GM23338 (cell line): ENCODE data around the gene LTBP3. TPM values are rescaled to one million over a fixed set of nuclear protein-coding genes. Genes with fewer than 3 reads are reported as not detected.

Source experiments
- ATAC-seq: fragments of 200-7000 bp; cut with Tn5 transposase; 3 replicates; pipeline ENCODE4 v1.9.1; 2020
- DNase-seq: peaks from one replicate; pipeline ENCODE4 v3.0.0-alpha.2; 2015; ENCODE audit warnings: low spot score
- H2AFZ ChIP-seq: fragments of 200-600 bp; sonication (generic); 2 replicates; pipeline ENCODE4 v1.8.0; 2016; ENCODE audit warnings: antibody characterized with exemption, mild to moderate bottlenecking, moderate library complexity
- H3F3A ChIP-seq: fragments of 200-600 bp; sonication (generic); replicated peaks from 2 replicates; pipeline ENCODE4 v1.8.0; 2017; ENCODE audit warnings: antibody characterized with exemption, mixed run types, low read depth
- H3K27ac ChIP-seq: fragments of 200-600 bp; sonication (generic); 2 replicates; pipeline ENCODE4 v1.6.1; 2016; ENCODE audit warnings: low read depth
- H3K27me3 ChIP-seq: fragments of 200-600 bp; sonication (generic); 2 replicates; pipeline ENCODE4 v1.8.0; 2016; ENCODE audit warnings: mild to moderate bottlenecking, mixed run types, moderate library complexity; ENCODE audit not compliant: insufficient read depth
- H3K36me3 ChIP-seq: fragments of 200-600 bp; sonication (generic); 2 replicates; pipeline ENCODE4 v1.8.0; 2016; ENCODE audit warnings: mild to moderate bottlenecking; ENCODE audit not compliant: insufficient read depth
- H3K4me1 ChIP-seq: fragments of 200-600 bp; sonication (generic); 2 replicates; pipeline ENCODE4 v1.8.0; 2016; ENCODE audit warnings: mild to moderate bottlenecking, moderate library complexity; ENCODE audit not compliant: insufficient read depth
- H3K4me2 ChIP-seq: fragments of 200-600 bp; sonication (generic); 2 replicates; pipeline ENCODE4 v1.7.1; 2017; ENCODE audit warnings: mixed run types
- H3K4me3 ChIP-seq: fragments of 200-600 bp; sonication (generic); 2 replicates; pipeline ENCODE4 v1.6.1; 2016; ENCODE audit warnings: mixed run types
- H3K79me2 ChIP-seq: fragments of 200-600 bp; sonication (generic); replicated peaks from 2 replicates; pipeline ENCODE4 v1.8.0; 2017; ENCODE audit warnings: mild to moderate bottlenecking; ENCODE audit not compliant: insufficient read depth
- H3K9me2 ChIP-seq: fragments of 200-600 bp; sonication (generic); 2 replicates; pipeline ENCODE4 v1.8.0; 2017; ENCODE audit not compliant: insufficient read depth
- H4K20me1 ChIP-seq: fragments of 200-600 bp; sonication (generic); replicated peaks from 2 replicates; pipeline ENCODE4 v1.8.0; 2017; ENCODE audit warnings: mild to moderate bottlenecking; ENCODE audit not compliant: insufficient read depth
- H3K27ac Mint-ChIP-seq: 2 replicates; pipeline ENCODE4 v1.8.0; 2020; ENCODE audit warnings: inconsistent platforms, mild to moderate bottlenecking, moderate library complexity, mixed read lengths
- H3K27me3 Mint-ChIP-seq: 3 replicates; pipeline ENCODE4 v1.8.0; 2022; ENCODE audit warnings: low read depth, mild to moderate bottlenecking, moderate library complexity, mixed read lengths, inconsistent platforms; ENCODE audit not compliant: insufficient read depth, poor library complexity
- H3K36me3 Mint-ChIP-seq: 3 replicates; pipeline ENCODE4 v1.8.0; 2021; ENCODE audit warnings: low read depth, mild to moderate bottlenecking, inconsistent platforms, moderate library complexity, mixed read lengths
- H3K4me1 Mint-ChIP-seq: 3 replicates; pipeline ENCODE4 v1.8.0; 2020; ENCODE audit warnings: mild to moderate bottlenecking, inconsistent platforms, mixed read lengths
- H3K4me3 Mint-ChIP-seq: 3 replicates; pipeline ENCODE4 v1.8.0; 2021; ENCODE audit warnings: moderate library complexity, mild to moderate bottlenecking, inconsistent platforms, mixed read lengths
- H3K9me3 Mint-ChIP-seq: 3 replicates; pipeline ENCODE4 v1.8.0; 2020; ENCODE audit warnings: moderate library complexity, mild to moderate bottlenecking, inconsistent platforms, mixed read lengths
- CREB1 ChIP-seq: fragments of 250-450 bp; sonication (Bioruptor Pico); IDR thresholded peaks from 2 replicates; pipeline ENCODE4 v1.5.0; 2020; ENCODE audit warnings: low read depth, mild to moderate bottlenecking, moderate library complexity
- CTCF ChIP-seq, 2 experiments: fragments of 200-600 bp in 1 of 2; sonication (generic) in 1 of 2; conservative IDR thresholded peaks; 2 replicates each; pipeline versions ENCODE4 v1.5.1 to v1.6.1; 2016 to 2017; ENCODE audit warnings: antibody characterized with exemption in 2 of 2, low read depth in 2 of 2, mild to moderate bottlenecking in 2 of 2, moderate library complexity in 1 of 2
- EZH2phosphoT487 ChIP-seq: fragments of 200-600 bp; sonication (generic); IDR thresholded peaks from one replicate; pipeline ENCODE4 v1.8.1; 2018; ENCODE audit warnings: antibody characterized with exemption; ENCODE audit not compliant: unreplicated experiment
- POLR2AphosphoS5 ChIP-seq: IDR thresholded peaks from 2 replicates; pipeline ENCODE4 v1.6.1; 2016; ENCODE audit warnings: antibody characterized with exemption, low read depth
- REST ChIP-seq: IDR thresholded peaks from one replicate; pipeline ENCODE4 v1.6.1; 2018; ENCODE audit warnings: antibody characterized with exemption; ENCODE audit not compliant: unreplicated experiment
- STAT1 ChIP-seq: IDR thresholded peaks from one replicate; pipeline ENCODE4 v1.6.1; 2016; ENCODE audit warnings: antibody characterized with exemption; ENCODE audit not compliant: unreplicated experiment
- ZNF114 ChIP-seq: fragments of 250-450 bp; sonication (Bioruptor Pico); IDR thresholded peaks from 2 replicates; pipeline ENCODE4 v1.5.0; 2020; ENCODE audit warnings: mild to moderate bottlenecking, moderate library complexity
- ZNF331 ChIP-seq: fragments of 250-450 bp; sonication (Bioruptor Pico); IDR thresholded peaks from 2 replicates; pipeline ENCODE4 v1.5.0; 2020; ENCODE audit warnings: low read depth, mild to moderate bottlenecking, moderate library complexity
- polyA plus RNA-seq: library from polyadenylated mRNA; unstranded; fragments of >200 nt; fragmentation: Nextera tagmentation; extraction: Ambion mirVana; gene quantifications from 2 replicates; pipeline ENCODE4 v1.2.1, GENCODE V29; 2016
- total RNA-seq: library from RNA; depleted of rRNA; stranded (reverse); fragments of >200 nt; shearing (Covaris generic); gene quantifications from 2 replicates; pipeline ENCODE4 v1.2.3, GENCODE V29; 2014

LTBP3 gene
- total and polyA plus RNA-seq, 2 experiments from 2014 or later: 9.5 to 29.2 TPM

DNA sequence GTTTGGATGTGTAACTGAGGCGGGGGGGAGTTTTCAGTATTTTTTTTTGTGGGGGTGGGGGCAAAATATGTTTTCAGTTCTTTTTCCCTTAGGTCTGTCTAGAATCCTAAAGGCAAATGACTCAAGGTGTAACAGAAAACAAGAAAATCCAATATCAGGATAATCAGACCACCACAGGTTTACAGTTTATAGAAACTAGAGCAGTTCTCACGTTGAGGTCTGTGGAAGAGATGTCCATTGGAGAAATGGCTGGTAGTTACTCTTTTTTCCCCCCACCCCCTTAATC is 57.0 kb downstream of the LTBP3 start:
- no peaks in the 10 kb centered on the region; the same call in 2 of the 3 replicates for H3K36me3 Mint-ChIP-seq
- Histone ChIP-seq H4K20me1 (peaks cover 57% of the 10 kb centered on the region), H3K79me2 (peaks cover 81% of the 10 kb centered on the region), H2AFZ (no peak overlapping the region), H3K27me3 (no peaks in the 10 kb centered on the region), H3K27ac (peak overlapping the region; percentile 100), H3K4me3 (peak overlapping the region; percentile 65), H3K4me2 (peak overlapping the region; percentile 84), H3K9me2 (no peaks in the 10 kb centered on the region), H3K36me3 (peaks cover 55% of the 10 kb centered on the region), H3K4me1 (peaks cover 32% of the 10 kb centered on the region), H3F3A (peaks cover 72% of the 10 kb centered on the region)
- TF ChIP-seq REST (no peak), POLR2AphosphoS5 (no peak), ZNF114 (CRISPR knock-in tag) (no peak), CTCF (conservative IDR thresholded peaks at IDR 0.05; ENCODE audit: low read depth in 2 of 2) (no peak), ZNF331 (no peak), CREB1 (no peak), EZH2phosphoT487 (no peak)
- peaks cover 33% of the 10 kb centered on the region for H3K4me1 Mint-ChIP-seq
- peaks cover 36% of the 10 kb centered on the region for H3K27me3 Mint-ChIP-seq
- ATAC-seq (no peak), DNase-seq (no peak)
- no peak overlapping the region for H3K27ac Mint-ChIP-seq
- no peak overlapping the region for H3K4me3 Mint-ChIP-seq
- H3K9me3 Mint-ChIP-seq: peaks cover 8% of the 10 kb centered on the region; the same call in 2 of the 3 replicates

DNA sequence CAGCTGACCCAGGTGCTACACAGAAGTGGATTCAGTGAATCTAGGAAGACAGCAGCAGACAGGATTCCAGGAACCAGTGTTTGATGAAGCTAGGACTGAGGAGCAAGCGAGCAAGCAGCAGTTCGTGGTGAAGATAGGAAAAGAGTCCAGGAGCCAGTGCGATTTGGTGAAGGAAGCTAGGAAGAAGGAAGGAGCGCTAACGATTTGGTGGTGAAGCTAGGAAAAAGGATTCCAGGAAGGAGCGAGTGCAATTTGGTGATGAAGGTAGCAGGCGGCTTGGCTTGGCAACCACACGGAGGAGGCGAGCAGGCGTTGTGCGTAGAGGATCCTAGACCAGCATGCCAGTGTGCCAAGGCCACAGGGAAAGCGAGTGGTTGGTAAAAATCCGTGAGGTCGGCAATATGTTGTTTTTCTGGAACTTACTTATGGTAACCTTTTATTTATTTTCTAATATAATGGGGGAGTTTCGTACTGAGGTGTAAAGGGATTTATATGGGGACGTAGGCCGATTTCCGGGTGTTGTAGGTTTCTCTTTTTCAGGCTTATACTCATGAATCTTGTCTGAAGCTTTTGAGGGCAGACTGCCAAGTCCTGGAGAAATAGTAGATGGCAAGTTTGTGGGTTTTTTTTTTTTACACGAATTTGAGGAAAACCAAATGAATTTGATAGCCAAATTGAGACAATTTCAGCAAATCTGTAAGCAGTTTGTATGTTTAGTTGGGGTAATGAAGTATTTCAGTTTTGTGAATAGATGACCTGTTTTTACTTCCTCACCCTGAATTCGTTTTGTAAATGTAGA is 57.6 kb downstream of the LTBP3 start:
- no peaks in the 10 kb centered on the region; the same call in 2 of the 3 replicates for H3K36me3 Mint-ChIP-seq

More for the DNA sequence above, 57.6 kb downstream of the LTBP3 start:
- Mint-ChIP-seq H3K9me3 (peaks cover 8% of the 10 kb centered on the region; the same call in 2 of the 3 replicates), H3K27ac (no peak overlapping the region), H3K27me3 (peaks cover 34% of the 10 kb centered on the region), H3K4me1 (peaks cover 29% of the 10 kb centered on the region), H3K4me3 (no peak overlapping the region)
- H3K4me1 ChIP-seq: peaks cover 30% of the 10 kb centered on the region
- H3K36me3 ChIP-seq: peaks cover 50% of the 10 kb centered on the region
- no peaks in the 10 kb centered on the region for H3K27me3 ChIP-seq
- no peak for ATAC-seq
- peak overlapping the region; percentile 65 for H3K4me3 ChIP-seq
- no peak for DNase-seq
- peaks cover 66% of the 10 kb centered on the region for H3F3A ChIP-seq
- peak overlapping the region; percentile 100 for H3K27ac ChIP-seq
- H2AFZ ChIP-seq: no peak overlapping the region
- H4K20me1 ChIP-seq: peaks cover 57% of the 10 kb centered on the region
- H3K79me2 ChIP-seq: peaks cover 75% of the 10 kb centered on the region
- peak overlapping the region; percentile 84 for H3K4me2 ChIP-seq
- TF ChIP-seq ZNF114 (CRISPR knock-in tag) (no peak), POLR2AphosphoS5 (peak; percentile 54; the same call in 1 of the 2 replicates), STAT1 (no peak)
- H3K9me2 ChIP-seq: no peaks in the 10 kb centered on the region
